Liver (tissue), 3 donors: Measurements from ENCODE around the gene WNT2B.

ENCODE experiments used
- CTCF ChIP-seq: fragments of 150-350 bp; IDR thresholded peaks from 2 replicates; pipeline ENCODE4 v1.5.1; 2017; ENCODE audit warnings: improper control_type of control experiment, low read depth, low read length; ENCODE audit not compliant: missing input control
- REST ChIP-seq: IDR thresholded peaks from 2 replicates; pipeline ENCODE4 v1.6.1; 2016; ENCODE audit warnings: antibody characterized with exemption, mild to moderate bottlenecking
- TAF1 ChIP-seq: conservative IDR thresholded peaks from 2 replicates; pipeline ENCODE4 v1.6.1; 2016; ENCODE audit warnings: antibody characterized with exemption, mild to moderate bottlenecking
- donor health status: healthy.
- donor health status: healthy.

GRCh38 chr1:112557385-112557784 is 48.6 kb downstream of the WNT2B start:
- TF ChIP-seq CTCF (no peak), REST (no peak), TAF1 (no peak)
